HG02884 (cell line): ENCODE data around the gene NYAP2.

Source experiments
- ATAC-seq: cut with Tn5 transposase; IDR thresholded peaks from one replicate; pipeline ENCODE4 v1.9.1; 2021; ENCODE audit warnings: mild to moderate bottlenecking, moderate library complexity; ENCODE audit not compliant: unreplicated experiment

NYAP2 gene

DNA sequence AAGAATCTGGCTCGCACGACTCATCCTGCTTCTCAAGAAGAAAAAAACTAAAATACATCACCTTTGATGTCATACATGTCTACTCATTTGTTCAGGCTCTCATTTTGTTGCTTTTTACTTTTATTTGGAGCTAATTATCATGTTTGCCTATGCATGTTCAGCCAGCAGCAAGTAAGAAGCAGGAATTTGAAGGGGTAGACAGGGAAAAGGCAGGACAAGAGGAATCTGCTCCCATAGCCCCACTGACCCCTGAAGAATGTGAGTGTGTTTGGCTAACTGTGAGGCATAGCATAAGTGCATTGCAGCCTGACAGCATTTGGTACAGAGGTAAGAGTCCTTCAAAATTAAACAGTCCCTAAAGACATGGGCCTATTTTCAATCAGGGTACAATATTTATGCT, 72.7 kb downstream of the NYAP2 start:
- ATAC-seq = no peak

- no peak for ATAC-seq
Measured at GRCh38 chr2:225479386-225479785, 79.9 kb downstream of the NYAP2 start.

DNA sequence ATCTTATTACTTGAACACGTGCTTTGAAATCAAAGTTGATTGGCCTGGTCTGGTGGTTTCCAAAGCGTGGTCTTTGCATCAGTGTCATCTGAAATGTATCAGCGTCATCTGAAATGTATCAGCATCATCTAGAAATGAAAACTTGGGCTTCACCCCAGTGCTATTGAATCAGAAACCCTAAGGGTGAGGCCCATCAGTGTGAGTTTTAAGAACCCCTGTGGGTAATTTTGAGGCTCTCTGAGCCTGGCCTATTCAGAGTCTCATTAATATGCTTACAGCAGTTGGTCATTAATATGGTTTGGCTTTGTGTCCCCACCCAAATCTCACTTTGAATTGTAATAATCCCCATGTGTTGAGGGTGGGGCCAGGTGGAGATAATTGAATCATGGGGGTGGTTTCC, 85.2 kb downstream of the NYAP2 start:
- ATAC-seq = no peak

DNA sequence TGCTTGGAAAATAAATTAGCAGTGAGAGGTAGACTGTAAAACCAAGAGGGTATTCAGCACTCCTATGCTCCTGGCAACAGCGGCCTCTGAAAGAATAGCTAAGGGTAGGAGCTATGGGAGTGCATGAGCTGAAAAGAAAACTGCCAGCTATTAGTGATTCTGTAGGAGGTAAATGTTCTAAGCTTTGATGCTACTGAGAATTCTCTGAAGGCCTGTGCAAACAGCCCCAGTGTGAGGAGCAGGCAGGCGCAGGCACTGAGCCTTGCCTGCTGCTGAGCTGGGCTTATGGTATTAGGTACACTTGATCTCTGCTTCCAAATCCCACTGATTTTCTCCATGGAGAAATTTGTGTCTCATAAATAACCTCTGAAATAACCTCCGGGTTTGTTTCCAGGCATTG, 86.7 kb downstream of the NYAP2 start:
- ATAC-seq = no peak

- ATAC-seq = no peak
Measured at GRCh38 chr2:225487878-225488416, 88.4 kb downstream of the NYAP2 start.

DNA sequence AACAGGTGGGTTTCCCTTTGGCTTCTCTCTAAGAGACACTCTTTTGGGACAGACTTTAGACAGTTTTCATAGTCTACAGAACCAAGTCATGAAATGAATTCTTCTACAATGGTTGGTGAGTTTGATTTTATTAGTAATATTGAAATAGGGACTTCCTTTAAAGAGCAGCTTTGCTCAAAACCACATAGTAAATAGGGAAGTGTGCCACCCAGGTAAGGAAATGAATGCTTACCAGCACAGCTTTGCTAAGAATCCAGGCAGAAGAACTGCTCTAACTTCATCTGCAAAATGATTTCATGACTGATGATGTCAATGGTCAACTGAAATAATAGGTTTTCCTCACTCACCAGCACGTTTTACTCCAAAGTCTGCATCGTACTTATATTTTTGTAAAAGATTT, 89.2 kb downstream of the NYAP2 start:
- ATAC-seq = no peak

GRCh38 chr2:225493420-225494099, 94.0 kb downstream of the NYAP2 start:
- no peak for ATAC-seq

DNA sequence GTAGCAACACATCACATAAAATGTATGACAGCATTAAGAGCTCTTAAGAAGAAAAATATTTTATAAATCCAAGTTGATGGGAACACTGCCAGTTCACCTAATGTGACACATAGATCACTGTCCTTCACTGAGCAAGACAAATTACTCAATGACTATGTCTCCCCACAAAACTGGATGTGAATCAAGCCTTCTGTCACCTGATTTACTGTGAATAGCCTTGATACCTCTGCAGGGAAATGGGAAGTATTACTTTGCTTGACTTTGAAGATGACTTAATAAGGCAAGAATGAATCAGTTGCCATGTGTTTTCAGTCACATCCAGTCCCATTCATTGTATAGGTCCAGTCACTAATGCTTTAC, 94.6 kb downstream of the NYAP2 start:
- no peak for ATAC-seq

DNA sequence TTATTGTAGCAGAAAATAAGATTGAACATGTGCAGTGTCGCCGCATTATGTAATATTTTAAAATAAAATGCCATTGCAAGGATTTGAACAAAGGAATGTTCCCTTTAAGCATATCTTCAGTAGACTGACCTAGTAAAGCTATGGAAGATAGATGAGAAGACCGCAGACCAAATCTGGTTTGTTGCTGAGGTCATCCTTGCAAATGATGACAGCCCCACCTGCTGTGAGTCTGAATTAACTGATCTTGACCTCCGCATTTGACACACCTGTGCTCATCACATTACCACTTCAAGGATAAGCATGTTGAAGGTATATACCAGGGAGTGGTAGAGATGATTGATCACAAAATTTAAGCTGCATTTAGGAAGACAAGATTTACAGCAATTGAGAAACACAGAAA, 96.2 kb downstream of the NYAP2 start:
- no peak for ATAC-seq

GRCh38 chr2:225496568-225496967, 97.1 kb downstream of the NYAP2 start:
- ATAC-seq = no peak

GRCh38 chr2:225497166-225497565, 97.7 kb downstream of the NYAP2 start:
- ATAC-seq = no peak

DNA sequence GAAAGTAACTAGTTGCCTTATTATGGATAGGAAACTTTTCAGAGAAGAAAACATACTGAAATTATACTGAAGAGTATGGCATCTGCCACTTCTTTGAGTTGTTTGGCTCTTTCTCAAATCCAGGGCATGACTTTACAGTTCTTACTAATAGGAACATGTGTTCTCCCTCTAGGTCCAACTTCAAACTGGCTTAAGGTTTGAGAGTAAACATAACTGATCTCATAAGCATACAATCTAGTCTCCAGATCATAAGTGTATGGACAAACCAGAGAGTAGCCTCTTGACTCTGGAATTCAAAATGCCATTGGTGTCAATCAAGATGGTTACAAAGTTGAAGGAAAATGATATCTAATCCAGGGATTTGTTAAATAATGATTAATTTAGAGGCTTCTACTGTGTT, 101.5 kb downstream of the NYAP2 start:
- no peak for ATAC-seq

GRCh38 chr2:225502971-225503370, 103.5 kb downstream of the NYAP2 start:
- no peak for ATAC-seq

- no peak for ATAC-seq
Measured at GRCh38 chr2:225510796-225511195, 111.3 kb downstream of the NYAP2 start.

DNA sequence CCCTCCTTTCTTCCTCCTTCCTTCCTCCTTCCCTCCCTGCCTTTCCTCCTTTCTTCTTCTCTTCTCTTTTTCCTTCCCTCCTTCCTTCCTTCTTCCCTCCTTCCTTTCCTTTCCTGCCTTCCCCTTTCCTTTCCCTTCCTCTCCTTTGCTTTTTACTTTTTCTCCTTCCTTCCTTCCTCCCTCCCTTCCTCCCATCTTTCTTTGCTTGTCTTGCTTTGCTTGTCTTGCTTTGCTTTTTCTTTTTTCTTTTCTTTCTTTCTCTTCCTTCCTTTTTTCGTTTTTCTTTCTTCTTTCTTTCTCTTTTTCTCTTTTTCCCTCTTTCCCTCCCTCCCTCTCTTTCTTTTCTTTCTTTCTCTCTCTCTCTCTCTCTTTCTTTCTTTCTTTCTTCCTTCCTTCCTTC, 113.0 kb downstream of the NYAP2 start:
- ATAC-seq = no peak

GRCh38 chr2:225512876-225513540, 113.5 kb downstream of the NYAP2 start:
- ATAC-seq = no peak

GRCh38 chr2:225515033-225515432, 115.5 kb downstream of the NYAP2 start:
- no peak for ATAC-seq

GRCh38 chr2:225526760-225527390, 127.4 kb downstream of the NYAP2 start:
- no peak for ATAC-seq

DNA sequence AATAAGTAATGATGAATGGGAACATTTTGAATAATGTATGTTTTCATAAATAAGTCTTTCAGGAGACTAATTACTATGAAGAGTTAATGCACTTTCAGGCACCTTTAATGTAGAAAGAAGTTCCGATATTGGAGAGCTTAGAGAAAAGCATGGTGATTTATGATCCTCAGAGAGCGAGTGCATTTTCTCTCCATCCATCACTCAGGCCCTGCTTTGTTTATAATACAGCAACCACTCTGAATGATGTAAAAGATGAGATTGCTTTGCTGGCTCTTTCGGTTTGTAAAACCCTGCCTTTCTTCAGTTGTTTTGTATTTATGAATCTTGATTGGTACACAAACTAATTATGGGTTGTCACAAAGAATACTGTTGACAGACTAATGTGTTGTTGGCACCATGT, 132.0 kb downstream of the NYAP2 start:
- ATAC-seq = no peak

DNA sequence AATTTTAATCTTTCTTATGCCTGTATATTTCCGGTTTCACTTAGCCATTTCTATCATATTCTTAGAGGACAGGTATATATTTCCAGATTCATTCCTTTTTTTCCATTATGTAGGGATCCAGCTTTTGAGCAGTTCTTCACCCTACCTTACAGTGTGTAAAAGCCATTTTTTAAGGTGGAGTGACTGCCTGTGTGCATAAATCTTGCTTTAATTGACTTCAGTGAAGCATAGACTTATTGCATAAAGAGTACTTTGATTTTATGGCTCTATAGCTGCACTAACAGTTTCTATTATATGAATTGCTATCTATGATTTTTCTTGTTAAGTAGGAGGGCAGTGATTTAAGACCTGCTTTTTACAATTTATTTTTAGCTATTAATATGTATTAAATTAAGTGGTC, 132.6 kb downstream of the NYAP2 start:
- ATAC-seq = no peak

GRCh38 chr2:225534037-225534436, 134.5 kb downstream of the NYAP2 start:
- ATAC-seq = no peak

DNA sequence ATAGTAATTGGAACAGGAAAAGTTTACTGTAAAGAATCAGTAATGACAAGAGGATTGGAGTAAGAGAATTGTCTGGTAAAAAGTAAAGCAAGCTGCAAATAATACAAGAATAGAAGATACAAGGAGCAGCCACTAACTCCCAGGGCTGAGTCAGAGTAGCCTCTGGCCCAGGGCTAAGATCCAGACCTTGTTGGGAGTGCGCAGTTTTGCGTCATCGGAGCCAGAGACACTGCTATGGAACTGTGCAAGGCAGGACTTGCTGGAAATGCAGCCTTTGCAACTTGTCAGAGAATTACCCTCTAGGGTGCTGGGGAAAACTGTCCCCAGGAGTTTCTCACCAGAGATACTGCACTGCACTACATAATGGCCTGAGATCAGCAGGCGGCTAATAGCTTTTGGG, 135.2 kb downstream of the NYAP2 start:
- no peak for ATAC-seq
